Activated naive CD8-positive, alpha-beta T cell treated with anti-CD3 and anti-CD28 coated beads, Interleukin-2, amount 10 ng/mL, durations not matched to agents 7 days and 5 days (primary cell): ENCODE results near the gene AGPAT2. TPM values are rescaled to one million over a fixed set of nuclear protein-coding genes. Genes with fewer than 3 reads are reported as not detected.
"Not testable (repeated sequence)": the region's sequence is repeated elsewhere in the genome, so short reads cannot be mapped to it uniquely, and the experiment has no call there.

Experiments
- ATAC-seq: fragments of 150-1000 bp; cut with Tn5 transposase; one replicate; pipeline ENCODE4 v1.10.0; 2021; ENCODE audit warnings: low read depth, moderate library complexity
- POLR2A ChIA-PET: fragments of 350-600 bp; sonication (Branson Sonifier 250); formaldehyde crosslinking; loops from one replicate; lab custom pipeline; 2021; ENCODE audit warnings: antibody characterized with exemption; lab: Charles Lee
- DNase-seq: peaks from one replicate; pipeline ENCODE4 v3.0.0; 2021
- H3K27ac Mint-ChIP-seq: one replicate; pipeline ENCODE4 v1.8.0; 2022; ENCODE audit warnings: mild to moderate bottlenecking, mixed read lengths
- H3K27me3 Mint-ChIP-seq: one replicate; pipeline ENCODE4 v1.8.0; 2022; ENCODE audit warnings: mild to moderate bottlenecking, moderate library complexity, mixed read lengths
- H3K36me3 Mint-ChIP-seq: one replicate; pipeline ENCODE4 v1.8.0; 2021; ENCODE audit warnings: mild to moderate bottlenecking, mixed read lengths
- H3K4me1 Mint-ChIP-seq: one replicate; pipeline ENCODE4 v1.8.0; 2021; ENCODE audit warnings: mixed read lengths
- H3K4me3 Mint-ChIP-seq: one replicate; pipeline ENCODE4 v1.8.0; 2022; ENCODE audit warnings: mild to moderate bottlenecking, moderate library complexity, mixed read lengths
- H3K9me3 Mint-ChIP-seq: one replicate; pipeline ENCODE4 v1.8.0; 2021; ENCODE audit warnings: mixed read lengths
- total RNA-seq, 2 experiments: library from RNA; stranded (reverse); gene quantifications; one replicate each; pipeline ENCODE4 v1.2.3, GENCODE V29; 2021

The AGPAT2 gene
- total RNA-seq, 2 experiments from 2014 or later: 21.6 to 24.8 TPM

GRCh38 chr9:136640171-136641111, 46.8 kb downstream of the AGPAT2 start:
- Mint-ChIP-seq H3K9me3 (no peaks in the 10 kb centered on the region), H3K27ac (no peak overlapping the region), H3K4me1 (no peaks in the 10 kb centered on the region), H3K27me3 (peaks cover 22% of the 10 kb centered on the region), H3K4me3 (no peak overlapping the region), H3K36me3 (no peaks in the 10 kb centered on the region)
- POLR2A ChIA-PET: interaction anchor here (0.6 kb wide), 1 partner anchor 52 kb away, joined by 4 read pairs; no protein-coding TSS in a partner anchor
- ATAC-seq (no peak), DNase-seq (no peak)

GRCh38 chr9:136634904-136635303, 52.4 kb downstream of the AGPAT2 start:
- no peak overlapping the region for H3K27ac Mint-ChIP-seq
- peaks cover 5% of the 10 kb centered on the region for H3K4me1 Mint-ChIP-seq
- no peak for DNase-seq
- POLR2A ChIA-PET: no interaction called here
- no peak overlapping the region for H3K4me3 Mint-ChIP-seq
- H3K9me3 Mint-ChIP-seq: no peaks in the 10 kb centered on the region
- no peak for ATAC-seq
- H3K36me3 Mint-ChIP-seq: no peaks in the 10 kb centered on the region
- H3K27me3 Mint-ChIP-seq: no peaks in the 10 kb centered on the region

- DNase-seq: peak; percentile 31
- H3K27ac Mint-ChIP-seq, POLR2A ChIA-PET, ATAC-seq, H3K4me1 Mint-ChIP-seq, H3K36me3 Mint-ChIP-seq, H3K4me3 Mint-ChIP-seq, H3K9me3 Mint-ChIP-seq, H3K27me3 Mint-ChIP-seq: not testable (repeated sequence)
Observed at GRCh38 chr9:136632491-136633106, 54.7 kb downstream of the AGPAT2 start.

- not testable (repeated sequence) for ATAC-seq, DNase-seq
Observed at GRCh38 chr9:136632072-136632471, 55.2 kb downstream of the AGPAT2 start.

GRCh38 chr9:136631038-136632000, 55.9 kb downstream of the AGPAT2 start:
- Mint-ChIP-seq H3K4me1 (peaks cover 5% of the 10 kb centered on the region), H3K27me3 (no peaks in the 10 kb centered on the region), H3K27ac (no peak overlapping the region), H3K36me3 (no peaks in the 10 kb centered on the region), H3K9me3 (no peaks in the 10 kb centered on the region), H3K4me3 (no peak overlapping the region)
- ATAC-seq (peak; percentile 86), DNase-seq (peak; percentile 82)
- POLR2A ChIA-PET: interaction anchor here (1.0 kb wide), 1 partner anchor 147 kb away, joined by 4 read pairs; no protein-coding TSS in a partner anchor

More at GRCh38 chr9:136632072-136632471, 55.2 kb downstream of the AGPAT2 start:
- POLR2A ChIA-PET: interaction anchor here (1.0 kb wide), 1 partner anchor 148 kb away, joined by 4 read pairs; no protein-coding TSS in a partner anchor
- not testable (repeated sequence) for H3K4me3 Mint-ChIP-seq, H3K27me3 Mint-ChIP-seq, H3K27ac Mint-ChIP-seq, H3K4me1 Mint-ChIP-seq, H3K36me3 Mint-ChIP-seq, H3K9me3 Mint-ChIP-seq

GRCh38 chr9:136630662-136630992, 56.6 kb downstream of the AGPAT2 start:
- no peak for DNase-seq
- ATAC-seq: no peak
- POLR2A ChIA-PET: no interaction called here
- Mint-ChIP-seq H3K27ac (no peak overlapping the region), H3K4me3 (no peak overlapping the region), H3K36me3 (no peaks in the 10 kb centered on the region), H3K9me3 (no peaks in the 10 kb centered on the region), H3K4me1 (peaks cover 5% of the 10 kb centered on the region), H3K27me3 (no peaks in the 10 kb centered on the region)

GRCh38 chr9:136629879-136630661, 57.2 kb downstream of the AGPAT2 start:
- H3K4me1 Mint-ChIP-seq: peaks cover 5% of the 10 kb centered on the region
- POLR2A ChIA-PET: interaction anchor here (1.2 kb wide), 1 partner anchor 146 kb away, joined by 3 read pairs; no protein-coding TSS in a partner anchor
- H3K27ac Mint-ChIP-seq: peak overlapping the region; percentile 21

GRCh38 chr9:136629001-136629878, 58.0 kb downstream of the AGPAT2 start:
- Mint-ChIP-seq H3K27me3 (no peaks in the 10 kb centered on the region), H3K36me3 (no peaks in the 10 kb centered on the region), H3K4me3 (no peak overlapping the region), H3K9me3 (no peaks in the 10 kb centered on the region), H3K4me1 (peaks cover 5% of the 10 kb centered on the region), H3K27ac (no peak overlapping the region)
- ATAC-seq (no peak), DNase-seq (peak; percentile 30)
- POLR2A ChIA-PET: interaction anchor here (1.2 kb wide), 1 partner anchor 145 kb away, joined by 3 read pairs; no protein-coding TSS in a partner anchor

More at GRCh38 chr9:136629879-136630661, 57.2 kb downstream of the AGPAT2 start:
- Mint-ChIP-seq H3K9me3 (no peaks in the 10 kb centered on the region), H3K36me3 (no peaks in the 10 kb centered on the region), H3K4me3 (no peak overlapping the region), H3K27me3 (no peaks in the 10 kb centered on the region)
- ATAC-seq (peak; percentile 57), DNase-seq (peak; percentile 78)

GRCh38 chr9:136628268-136628667, 59.0 kb downstream of the AGPAT2 start:
- Mint-ChIP-seq H3K27ac (no peak overlapping the region), H3K4me3 (no peak overlapping the region), H3K36me3 (no peaks in the 10 kb centered on the region), H3K27me3 (no peaks in the 10 kb centered on the region), H3K4me1 (peaks cover 5% of the 10 kb centered on the region), H3K9me3 (no peaks in the 10 kb centered on the region)
- DNase-seq (peak; percentile 20), ATAC-seq (no peak)
- POLR2A ChIA-PET: no interaction called here

GRCh38 chr9:136627703-136628102, 59.6 kb downstream of the AGPAT2 start:
- POLR2A ChIA-PET: interaction anchor here (0.8 kb wide), 1 partner anchor 140 kb away, joined by 3 read pairs; no protein-coding TSS in a partner anchor
- ATAC-seq (no peak), DNase-seq (peak; percentile 32)
- Mint-ChIP-seq H3K27ac (no peak overlapping the region), H3K4me1 (peaks cover 5% of the 10 kb centered on the region), H3K9me3 (no peaks in the 10 kb centered on the region), H3K4me3 (no peak overlapping the region), H3K27me3 (no peaks in the 10 kb centered on the region), H3K36me3 (no peaks in the 10 kb centered on the region)
